Panc1 (cell line): ENCODE data around the gene OR9G1. TPM values are rescaled to one million over a fixed set of nuclear protein-coding genes. Genes with fewer than 3 reads are reported as not detected.
"Not testable (repeated sequence)": the region's sequence is repeated elsewhere in the genome, so short reads cannot be mapped to it uniquely, and the experiment has no call there.

Source experiments
- ATAC-seq: fragments of 200-7000 bp; cut with Tn5 transposase; 2 replicates; pipeline ENCODE4 v1.9.1; 2020; ENCODE audit warnings: mild to moderate bottlenecking, moderate library complexity
- BruUV-seq: library from RNA; stranded (reverse); fragments of 400-500 nt; replicated peaks from 2 replicates; lab custom pipeline; 2021; lab: Mats Ljungman, UMichigan
- CTCF ChIA-PET: fragments of 300-600 bp; sonication (Branson Sonifier 250); formaldehyde crosslinking; loops from one replicate; lab custom pipeline; 2022; ENCODE audit warnings: antibody characterized with exemption; lab: Charles Lee
- POLR2A ChIA-PET: fragments of 300-600 bp; sonication (Branson Sonifier 250); formaldehyde crosslinking; loops from one replicate; lab custom pipeline; 2022; ENCODE audit warnings: antibody characterized with exemption; lab: Charles Lee
- DNase-seq: peaks from one replicate; pipeline ENCODE4 v3.0.0-alpha.2; 2010; ENCODE audit warnings: low read depth, low spot score
- H3K27ac ChIP-seq: 2 replicates; pipeline ENCODE4 v1.5.1; 2011; ENCODE audit warnings: mild to moderate bottlenecking, low read length, inconsistent platforms
- H3K27me3 ChIP-seq: fragments of 200-500 bp; sonication (Bioruptor generic); 2 replicates; pipeline ENCODE4 v1.6.0; 2014; ENCODE audit warnings: low read length, inconsistent platforms; ENCODE audit not compliant: control insufficient read depth, insufficient read depth
- H3K36me3 ChIP-seq: fragments of 200-500 bp; sonication (Bioruptor generic); 2 replicates; pipeline ENCODE4 v1.5.1; 2014; ENCODE audit warnings: inconsistent platforms, mild to moderate bottlenecking, low read length, moderate library complexity; ENCODE audit not compliant: control insufficient read depth, insufficient read depth
- H3K4me1 ChIP-seq: 2 replicates; pipeline ENCODE4 v1.5.1; 2011; ENCODE audit warnings: inconsistent platforms, mild to moderate bottlenecking, low read length, moderate library complexity; ENCODE audit not compliant: control insufficient read depth, insufficient read depth
- H3K4me3 ChIP-seq, 2 experiments: 2 replicates each; pipeline ENCODE4 v1.5.1; 2011 to 2012; ENCODE audit warnings: low read depth in 2 of 2, low read length in 2 of 2, mild to moderate bottlenecking in 2 of 2, inconsistent platforms in 1 of 2, moderate library complexity in 1 of 2
- H3K9me3 ChIP-seq: fragments of 200-500 bp; sonication (Bioruptor generic); 2 replicates; pipeline ENCODE4 v1.5.1; 2014; ENCODE audit warnings: low read depth, mild to moderate bottlenecking, inconsistent platforms, low read length, moderate library complexity; ENCODE audit not compliant: control insufficient read depth, insufficient read depth
- CTCF ChIP-seq: fragments of 450-650 bp; IDR thresholded peaks from 2 replicates; pipeline ENCODE4 v1.5.1; 2017; ENCODE audit warnings: mild to moderate bottlenecking
- POLR2AphosphoS5 ChIP-seq: IDR thresholded peaks from 2 replicates; pipeline ENCODE4 v1.6.1; 2012; ENCODE audit warnings: mild to moderate bottlenecking, low read depth, low read length, moderate library complexity
- REST ChIP-seq, 2 experiments: IDR thresholded peaks; 2 replicates each; pipeline ENCODE4 v1.6.1; 2011 to 2012; ENCODE audit warnings: low read depth in 2 of 2, control low read depth in 1 of 2, low read length in 1 of 2, mild to moderate bottlenecking in 1 of 2, moderate library complexity in 1 of 2; ENCODE audit not compliant: insufficient read depth in 1 of 2
- SIN3A ChIP-seq: IDR thresholded peaks from 2 replicates; pipeline ENCODE4 v1.6.1; 2012; ENCODE audit warnings: low read depth, mild to moderate bottlenecking, low read length, moderate library complexity, borderline replicate concordance; ENCODE audit not compliant: insufficient read depth
- TCF7L2 ChIP-seq: IDR thresholded peaks from 2 replicates; pipeline ENCODE4 v1.6.1; 2011; ENCODE audit warnings: mild to moderate bottlenecking, low read depth, low read length, inconsistent platforms
- in situ Hi-C: cut with HindIII; loops from 2 replicates; pipeline ENCODE4 v1.10.0; 2016; ENCODE audit warnings: low sequenced_read_pairs, low pct_unique_long_range_greater_than_20kb
- intact Hi-C: fragments of 100-400 bp; cut with micrococcal nuclease; formaldehyde crosslinking; loops from one replicate; pipeline ENCODE4 v1.10.0; 2022; ENCODE audit not compliant: unreplicated experiment
- total RNA-seq: library from RNA; stranded (reverse); gene quantifications from one replicate; pipeline ENCODE4 v1.2.1, GENCODE V29; 2021; ENCODE audit not compliant: unreplicated experiment

OR9G1 gene
- total RNA-seq, 1 experiment from 2014 or later, result not detected

DNA sequence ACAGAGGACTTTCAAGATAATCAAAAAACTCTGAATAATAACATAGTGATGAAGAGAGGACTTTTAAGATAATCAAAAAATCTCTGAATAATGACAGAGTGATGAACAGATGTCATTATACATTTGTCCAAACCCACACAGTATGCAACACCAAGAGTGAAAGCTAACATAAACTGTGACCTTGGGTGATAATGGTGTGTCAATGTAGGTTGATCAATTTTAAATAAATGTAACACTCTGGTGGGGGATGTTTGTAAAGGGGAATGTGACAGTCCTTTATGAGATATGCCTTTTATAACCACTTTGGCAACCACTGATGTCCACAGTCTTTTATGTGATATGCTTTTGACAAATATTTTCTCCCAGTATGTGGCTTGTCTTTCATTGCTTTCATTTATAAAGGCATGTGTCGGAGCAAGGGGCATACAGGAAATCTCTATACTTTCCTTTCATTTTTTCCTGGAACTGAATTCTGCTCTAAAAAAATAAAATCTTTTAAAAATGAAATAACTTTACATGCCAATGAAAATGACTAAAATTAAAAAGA is 10.3 kb upstream of the OR9G1 start:
- Histone ChIP-seq H3K36me3 (no peaks in the 10 kb centered on the region), H3K4me1 (no peaks in the 10 kb centered on the region), H3K27ac (no peak overlapping the region), H3K27me3 (no peaks in the 10 kb centered on the region), H3K4me3 (no peak overlapping the region), H3K9me3 (no peaks in the 10 kb centered on the region)
- BruUV-seq, result no TSS peak
- ATAC-seq, result no peak
- in situ Hi-C loops (no loop called here), intact Hi-C loops (no loop called here)
- ChIA-PET POLR2A (no interaction called here), CTCF (no interaction called here)
- DNase-seq, result no peak
- TF ChIP-seq TCF7L2 (no peak), SIN3A (no peak), REST (IDR thresholded peaks at IDR 0.05; ENCODE audit: insufficient read depth in 1 of 2, low read depth in 2 of 2, low read length in 1 of 2) (no peak), POLR2AphosphoS5 (no peak), CTCF (no peak)

DNA sequence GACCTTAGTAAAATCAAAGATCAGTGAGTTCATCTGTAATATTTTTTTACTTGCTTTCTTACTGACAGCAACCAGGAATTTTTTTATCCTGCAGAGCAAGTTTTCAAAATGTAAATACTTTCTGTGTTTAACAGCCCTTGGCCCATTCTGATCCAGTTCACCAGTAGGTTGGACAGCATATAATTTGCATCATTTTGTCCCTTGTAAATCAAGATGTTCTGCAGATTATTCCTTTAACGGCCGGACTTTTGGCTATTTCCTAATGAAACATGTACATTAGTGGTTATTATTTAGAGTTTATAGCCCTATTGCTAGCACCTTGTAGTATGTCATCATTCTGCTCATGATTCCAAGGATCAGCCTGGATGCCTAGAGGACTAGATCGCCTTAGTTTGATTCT is 7.7 kb upstream of the OR9G1 start:
- H3K36me3 ChIP-seq, H3K9me3 ChIP-seq, BruUV-seq, H3K4me1 ChIP-seq, POLR2A ChIA-PET, H3K27me3 ChIP-seq, ATAC-seq, H3K4me3 ChIP-seq, CTCF ChIA-PET, intact Hi-C loops, in situ Hi-C loops, DNase-seq, H3K27ac ChIP-seq: not testable (repeated sequence)

GRCh38 chr11:56693428-56693827 is 5.5 kb upstream of the OR9G1 start:
- H3K9me3 ChIP-seq, result no peaks in the 10 kb centered on the region
- H3K4me3 ChIP-seq, result no peak overlapping the region
- H3K4me1 ChIP-seq, result no peaks in the 10 kb centered on the region
- H3K27ac ChIP-seq, result no peak overlapping the region
- CTCF ChIA-PET, result no interaction called here
- in situ Hi-C loops, result no loop called here
- ATAC-seq (no peak), DNase-seq (no peak)
- no peaks in the 10 kb centered on the region for H3K36me3 ChIP-seq
- no peaks in the 10 kb centered on the region for H3K27me3 ChIP-seq
- TF ChIP-seq REST (IDR thresholded peaks at IDR 0.05; ENCODE audit: insufficient read depth in 1 of 2, low read depth in 2 of 2, low read length in 1 of 2) (no peak), CTCF (no peak), SIN3A (no peak), POLR2AphosphoS5 (no peak), TCF7L2 (no peak)
- intact Hi-C loops, result no loop called here
- BruUV-seq, result no TSS peak
- POLR2A ChIA-PET, result no interaction called here
